SIG-M5 treated with dmso at 0.1 percent for 504 hours (cell line): Measurements from ENCODE around the gene SRM.
"Not testable (repeated sequence)": the region's sequence is repeated elsewhere in the genome, so short reads cannot be mapped to it uniquely, and the experiment has no call there.

ENCODE experiments used
- DNase-seq: peaks from one replicate; lab custom pipeline; 2025; ENCODE audit not compliant: unreplicated experiment; lab: John Stamatoyannopoulos, UW

Gene SRM

DNA sequence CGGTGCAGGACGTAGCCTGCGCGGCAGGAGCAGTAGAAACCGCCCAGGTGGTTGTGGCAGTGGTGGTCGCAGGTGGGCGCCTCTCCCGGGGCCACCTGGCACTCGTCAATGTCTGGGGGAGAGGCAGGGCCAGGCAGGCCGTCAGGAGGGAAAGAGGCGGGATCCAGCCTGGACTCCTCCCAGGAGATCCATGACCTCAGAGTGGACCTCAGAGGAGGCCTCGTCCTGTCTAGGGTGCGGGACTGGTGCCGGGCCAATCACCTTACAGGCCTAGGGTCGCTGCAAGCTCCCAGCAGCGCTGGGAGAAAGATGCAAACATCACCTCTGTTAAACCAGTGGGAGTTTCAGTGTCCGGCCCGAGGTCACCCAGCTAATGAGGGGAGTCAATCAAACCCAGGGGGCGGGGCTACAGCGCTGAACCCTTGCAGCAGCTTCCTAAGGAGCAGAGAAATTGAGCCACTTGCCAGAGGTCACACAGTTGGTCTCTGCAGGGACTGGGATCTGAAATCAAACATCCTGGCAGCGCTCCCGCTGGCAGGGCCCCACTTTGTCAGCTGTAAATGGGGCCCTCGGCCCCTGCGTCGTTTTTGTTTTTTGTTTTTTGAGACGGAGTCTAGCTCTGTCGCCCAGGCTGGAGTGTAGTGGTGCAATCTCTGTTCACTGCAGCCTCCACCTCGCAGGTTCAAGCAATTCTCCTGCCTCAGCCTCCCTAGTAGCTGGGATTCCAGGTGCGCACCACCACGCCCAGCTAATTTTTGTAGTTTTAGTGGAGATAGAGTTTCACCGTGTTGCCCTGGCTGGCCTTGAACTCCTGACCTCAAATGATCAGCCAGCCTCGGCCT, 14.2 kb downstream of the SRM start:
- no peak for DNase-seq

DNA sequence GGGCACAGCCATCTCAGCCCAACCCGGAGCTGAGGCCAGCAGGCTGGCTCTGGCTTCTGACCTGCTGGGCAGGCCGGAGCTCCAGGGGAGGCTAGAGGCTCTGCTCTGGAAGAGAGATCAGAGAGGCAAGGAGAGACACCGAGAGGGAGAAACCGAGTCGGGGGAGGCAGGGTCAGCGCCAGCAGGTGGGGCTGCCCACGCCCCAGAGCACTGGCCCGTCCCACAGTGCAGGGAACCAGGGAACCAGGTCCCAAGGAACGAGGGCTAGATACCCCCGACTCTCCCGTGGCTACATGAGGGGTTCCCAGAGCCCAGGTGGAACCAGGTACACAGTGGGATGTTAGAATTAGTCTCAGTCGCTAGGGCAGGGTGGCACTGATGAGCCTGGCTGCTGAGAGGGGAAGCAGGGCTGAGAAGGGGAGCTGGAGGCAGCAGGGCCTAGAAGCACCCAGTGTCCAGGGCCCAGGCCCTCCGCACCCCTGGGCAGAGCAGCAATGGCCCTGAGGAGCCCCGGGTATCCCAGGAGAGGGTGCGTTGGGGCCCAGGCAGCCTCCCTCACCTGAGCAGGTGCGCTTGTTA, 14.9 kb downstream of the SRM start:
- DNase-seq: no peak

- no peak for DNase-seq
Measured at GRCh38 chr1:11044086-11044848, 15.6 kb downstream of the SRM start.

GRCh38 chr1:11042995-11043874, 16.6 kb downstream of the SRM start:
- no peak for DNase-seq

DNA sequence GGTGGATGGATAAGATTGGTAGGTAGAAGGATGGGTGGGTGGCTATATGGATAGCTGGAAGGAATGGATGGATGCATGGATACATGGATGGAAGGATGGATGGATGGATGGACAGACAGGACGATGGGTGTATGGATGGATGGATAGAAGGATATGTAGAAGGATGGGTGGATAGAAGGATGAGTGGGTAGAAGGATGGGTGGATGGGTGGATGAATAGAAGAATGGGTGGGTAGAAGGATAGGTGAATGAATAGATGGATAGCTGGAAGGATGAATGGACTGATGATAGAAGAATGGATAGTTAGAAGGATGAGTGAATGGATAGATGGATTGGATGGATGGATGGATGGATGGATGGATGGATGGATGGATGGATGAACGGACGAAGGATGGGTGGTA, 17.8 kb downstream of the SRM start:
- no peak for DNase-seq

DNA sequence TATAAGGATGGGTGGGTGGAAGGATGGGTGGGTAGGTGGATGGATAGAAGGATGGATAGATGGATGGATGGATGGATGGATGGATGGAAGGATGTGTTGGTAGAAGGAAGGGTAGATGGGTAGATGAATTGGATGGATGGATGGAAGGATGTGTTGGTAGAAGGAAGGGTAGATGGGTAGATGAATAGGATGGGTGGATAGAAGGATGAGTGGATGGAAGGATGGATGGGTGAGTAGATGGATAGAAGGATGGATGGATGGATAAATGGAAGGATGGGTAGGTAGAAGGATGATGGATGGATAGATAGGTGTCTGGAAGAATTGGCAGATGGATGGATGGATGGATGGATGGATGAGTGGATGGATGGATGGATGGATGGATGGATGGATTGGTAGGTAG, 18.8 kb downstream of the SRM start:
- DNase-seq: no peak

- DNase-seq: not testable (repeated sequence)
Measured at GRCh38 chr1:11040105-11040429, 19.8 kb downstream of the SRM start.

DNA sequence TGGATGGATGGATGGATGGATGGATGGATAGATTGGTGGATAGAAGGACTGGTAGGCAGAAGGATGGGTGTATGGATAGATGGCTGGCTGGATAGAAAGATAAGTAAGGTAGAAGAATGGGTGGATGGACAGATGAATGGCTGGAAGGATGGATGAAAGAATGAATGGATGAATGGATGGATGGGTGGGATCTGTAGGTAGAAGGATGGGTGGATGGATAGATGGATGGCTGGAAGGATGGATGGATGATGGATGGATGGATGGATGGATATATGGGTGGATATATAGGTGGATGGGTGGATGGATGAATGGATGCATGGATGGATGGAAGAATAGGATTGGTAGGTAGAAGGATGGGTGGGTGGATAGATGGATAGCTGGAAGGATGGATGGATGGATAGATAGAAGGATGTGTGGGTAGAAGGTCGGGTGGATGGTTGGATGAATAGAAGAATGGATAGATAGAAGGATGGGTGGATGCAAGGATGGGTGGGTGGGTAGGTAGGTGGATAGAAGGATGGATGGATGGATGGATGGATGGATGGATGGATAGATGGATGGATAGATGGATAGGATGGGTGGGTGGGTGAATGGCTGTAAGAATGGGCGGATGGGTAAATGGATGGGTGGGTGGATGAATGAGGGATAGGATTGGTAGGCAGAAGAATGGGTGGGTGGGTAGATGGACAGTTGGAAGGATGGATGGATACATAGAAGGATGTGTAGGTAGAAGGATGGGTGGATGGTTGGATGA, 20.3 kb downstream of the SRM start:
- no peak for DNase-seq

DNA sequence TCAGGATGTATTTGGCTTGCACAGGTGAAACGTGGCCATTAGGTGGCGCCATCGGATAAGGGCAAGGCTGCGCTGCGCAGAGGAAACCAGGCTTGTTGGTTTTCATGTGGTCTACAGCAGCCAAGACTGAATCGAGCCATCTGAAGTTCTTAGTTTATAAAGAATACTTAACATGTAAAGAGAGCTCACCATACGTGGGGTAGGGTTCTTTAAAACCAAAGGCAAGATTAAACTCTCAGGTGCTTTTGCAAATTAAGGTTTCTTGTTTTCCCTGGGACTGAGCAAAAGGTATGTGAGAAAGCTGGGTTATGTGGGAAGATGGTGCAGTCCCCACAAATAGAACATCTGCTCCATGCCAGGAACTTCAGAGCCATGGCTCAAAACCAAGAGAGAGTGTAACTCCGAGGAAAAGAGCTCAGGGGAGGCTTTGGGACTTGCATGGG, 22.1 kb downstream of the SRM start:
- DNase-seq: peak; percentile 84

- DNase-seq: not testable (repeated sequence)
Measured at GRCh38 chr1:11037019-11037739, 22.6 kb downstream of the SRM start.

GRCh38 chr1:11031624-11032262, 28.1 kb downstream of the SRM start:
- no peak for DNase-seq

DNA sequence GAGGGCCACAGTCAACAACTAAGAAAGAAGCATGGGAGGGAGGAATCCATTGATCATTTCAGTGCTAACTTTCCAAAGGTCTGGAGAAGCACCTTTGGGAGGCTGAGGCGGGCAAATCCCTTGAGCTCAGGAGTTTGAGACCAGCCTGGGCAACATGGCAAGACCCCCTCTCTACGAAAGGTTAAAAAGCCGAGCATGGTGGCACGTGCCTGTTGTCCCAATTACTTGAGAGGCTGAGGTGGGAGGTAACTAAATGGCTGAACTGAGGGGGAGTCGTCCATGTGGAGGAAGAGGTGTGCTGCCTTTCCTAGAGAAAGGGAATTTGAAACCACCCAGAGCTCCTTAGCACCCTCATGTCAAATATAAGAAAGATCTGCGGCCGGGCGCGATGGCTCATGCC, 29.0 kb downstream of the SRM start:
- no peak for DNase-seq

GRCh38 chr1:11028018-11028417, 31.8 kb downstream of the SRM start:
- DNase-seq: no peak

- no peak for DNase-seq
Measured at GRCh38 chr1:11027316-11027715, 32.5 kb downstream of the SRM start.

DNA sequence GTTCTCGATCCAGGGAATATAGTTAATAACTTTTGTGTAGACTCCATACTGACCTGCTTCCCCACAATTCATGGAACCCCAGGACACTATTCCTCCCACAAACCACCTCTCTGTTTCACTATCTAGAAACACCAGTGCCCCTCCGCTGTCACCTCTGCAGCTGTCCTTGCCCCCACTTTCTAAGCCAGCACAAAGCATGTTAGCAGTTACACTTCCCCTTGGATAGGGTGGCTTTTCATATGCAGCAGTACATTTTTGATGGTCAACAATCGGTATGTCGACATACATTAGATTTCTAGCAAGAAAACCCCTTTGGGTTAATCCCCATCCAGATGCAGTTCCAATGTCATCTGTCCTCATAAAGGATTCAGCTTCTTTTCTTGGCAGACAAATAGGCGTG, 32.9 kb downstream of the SRM start:
- no peak for DNase-seq

DNA sequence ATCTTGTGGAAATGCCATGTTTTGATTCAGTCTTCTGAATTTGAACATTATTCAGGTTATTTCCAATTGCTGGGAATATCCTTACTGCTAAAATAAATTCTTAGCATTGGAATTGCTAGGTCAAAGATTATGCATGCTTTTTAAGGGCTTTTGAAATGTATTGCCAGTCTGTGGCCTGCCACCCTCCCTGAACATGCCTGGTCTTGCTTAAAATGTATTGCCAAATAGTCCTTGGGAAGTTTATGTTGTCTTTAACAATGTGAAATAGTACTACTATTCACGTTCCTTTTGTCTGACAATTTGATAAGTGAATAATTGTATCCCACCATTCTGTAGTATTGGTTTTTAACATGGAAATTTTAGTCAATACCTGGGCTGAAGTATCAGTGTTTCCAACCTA, 33.8 kb downstream of the SRM start:
- no peak for DNase-seq

GRCh38 chr1:11025618-11026017, 34.2 kb downstream of the SRM start:
- no peak for DNase-seq

DNA sequence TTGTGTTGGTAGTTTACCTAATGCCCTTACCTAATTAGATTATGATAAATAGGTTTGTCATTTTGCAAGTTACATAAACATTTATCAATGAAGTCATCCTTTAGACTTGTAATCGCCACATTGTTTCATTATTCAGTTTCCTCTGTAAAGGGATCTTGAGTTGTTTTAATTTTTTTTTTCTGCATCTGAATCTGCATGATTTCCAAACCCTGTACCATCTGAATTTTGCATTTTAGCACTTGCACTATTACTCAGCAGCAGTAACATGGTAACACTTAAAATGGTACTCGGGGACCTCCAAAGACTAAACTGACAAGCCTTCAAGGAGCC, 35.0 kb downstream of the SRM start:
- no peak for DNase-seq

DNA sequence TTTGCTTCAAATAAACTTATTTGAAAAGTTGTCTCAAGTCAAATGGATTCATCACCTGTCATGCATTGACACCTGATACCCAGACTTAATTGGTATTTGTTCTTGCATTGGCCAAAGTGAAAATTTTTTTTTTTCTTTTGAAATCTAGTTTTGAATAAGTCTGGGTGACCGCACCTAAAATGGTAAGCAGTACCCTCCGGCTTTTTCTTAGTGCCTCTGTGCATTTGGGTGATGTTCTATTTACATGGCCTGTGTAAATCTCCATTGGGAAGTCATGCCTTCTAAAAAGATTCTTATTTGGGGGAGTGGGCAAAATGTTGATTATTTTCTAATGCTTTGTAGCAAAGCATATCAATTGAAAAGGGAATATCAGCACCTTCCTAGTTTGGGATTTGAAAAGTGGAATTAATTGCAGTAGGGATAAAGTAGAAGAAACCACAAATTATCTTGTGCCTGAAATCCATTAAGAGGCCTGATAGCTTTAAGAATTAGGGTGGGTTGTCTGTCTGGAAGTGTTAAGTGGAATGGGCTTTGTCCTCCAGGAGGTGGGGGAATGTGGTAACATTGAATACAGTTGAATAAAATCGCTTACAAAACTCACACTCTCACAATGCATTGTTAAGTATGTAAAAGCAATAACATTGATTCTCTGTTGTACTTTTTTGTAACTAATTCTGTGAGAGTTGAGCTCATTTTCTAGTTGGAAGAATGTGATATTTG, 35.5 kb downstream of the SRM start:
- DNase-seq: no peak
